GM19193 (cell line): ENCODE data around the gene ANKS1A.

Source experiments
- POLR2A ChIP-seq: IDR thresholded peaks from 4 replicates; pipeline ENCODE4 v1.6.1; 2011; ENCODE audit not compliant: insufficient read depth, insufficient read length; ENCODE audit errors: extremely low read depth

Gene ANKS1A

GRCh38 chr6:35084511-35085203 is 195.6 kb downstream of the ANKS1A start:
- no peak for TF ChIP-seq POLR2A

GRCh38 chr6:35085359-35086281 is 196.6 kb downstream of the ANKS1A start:
- no peak for TF ChIP-seq POLR2A

- TF ChIP-seq POLR2A: no peak
These were observed 197.2 kb downstream of the ANKS1A start for GRCh38 chr6:35086282-35086632.

GRCh38 chr6:35086636-35087360 is 197.7 kb downstream of the ANKS1A start:
- no peak for TF ChIP-seq POLR2A

GRCh38 chr6:35087361-35088280 is 198.6 kb downstream of the ANKS1A start:
- no peak for TF ChIP-seq POLR2A

GRCh38 chr6:35088281-35089215 is 199.5 kb downstream of the ANKS1A start:
- TF ChIP-seq POLR2A: no peak

GRCh38 chr6:35089216-35089934 is 200.3 kb downstream of the ANKS1A start:
- TF ChIP-seq POLR2A: no peak

- TF ChIP-seq POLR2A: no peak
These were observed 201.0 kb downstream of the ANKS1A start for GRCh38 chr6:35089935-35090505.

- TF ChIP-seq POLR2A: no peak
These were observed 201.7 kb downstream of the ANKS1A start for GRCh38 chr6:35090734-35091133.

- no peak for TF ChIP-seq POLR2A
These were observed 202.5 kb downstream of the ANKS1A start for GRCh38 chr6:35091346-35092083.

- no peak for TF ChIP-seq POLR2A
These were observed 203.5 kb downstream of the ANKS1A start for GRCh38 chr6:35092362-35093117.
